D721Med (cell line): Measurements from ENCODE around the gene CAMK1D.

Experiments
- DNase-seq: peaks from one replicate; pipeline ENCODE4 v3.0.0; 2011; ENCODE audit warnings: low spot score; ENCODE audit not compliant: insufficient read length
- FAIRE-seq: peaks from 2 replicates; lab custom pipeline; 2011; peaks lifted over from hg19 to GRCh38; lab: Jason Lieb, UNC
- CTCF ChIP-seq: IDR thresholded peaks from 2 replicates; pipeline ENCODE4 v1.5.1; 2012; ENCODE audit warnings: mild to moderate bottlenecking, control low read depth; ENCODE audit not compliant: insufficient read depth; ENCODE audit errors: missing control alignments

CAMK1D gene

GRCh38 chr10:12650538-12651298, 301.4 kb downstream of the CAMK1D start:
- FAIRE-seq (no peak), DNase-seq (no peak)
- no peak for TF ChIP-seq CTCF

GRCh38 chr10:12655940-12656339, 306.6 kb downstream of the CAMK1D start:
- TF ChIP-seq CTCF: no peak
- DNase-seq: no peak
- no peak for FAIRE-seq

- FAIRE-seq: peak; percentile 35
- TF ChIP-seq CTCF: peak; percentile 88
- peak; percentile 44 for DNase-seq
Measured at GRCh38 chr10:12656518-12657142, 307.3 kb downstream of the CAMK1D start.

GRCh38 chr10:12657489-12657888, 308.1 kb downstream of the CAMK1D start:
- DNase-seq: no peak
- TF ChIP-seq CTCF: no peak

GRCh38 chr10:12658526-12658925, 309.2 kb downstream of the CAMK1D start:
- FAIRE-seq: no peak
- no peak for TF ChIP-seq CTCF
- no peak for DNase-seq

More at GRCh38 chr10:12657489-12657888, 308.1 kb downstream of the CAMK1D start:
- no peak for FAIRE-seq

- no peak for TF ChIP-seq CTCF
- DNase-seq (no peak), FAIRE-seq (no peak)
Measured at GRCh38 chr10:12659706-12660105, 310.4 kb downstream of the CAMK1D start.

- TF ChIP-seq CTCF: no peak
- FAIRE-seq (peak; percentile 74), DNase-seq (no peak)
Measured at GRCh38 chr10:12660812-12661211, 311.5 kb downstream of the CAMK1D start.
